Endodermal cell (in vitro differentiated cells): ENCODE results near the gene TST. TPM values are rescaled to one million over a fixed set of nuclear protein-coding genes. Genes with fewer than 3 reads are reported as not detected.

ENCODE experiments used
- DNase-seq: peaks from one replicate; pipeline ENCODE4 v3.0.0-alpha.2; 2017
- H3K27ac ChIP-seq: 2 replicates; pipeline ENCODE4 v1.5.1; 2013; ENCODE audit warnings: mild to moderate bottlenecking, low read depth, low read length, moderate library complexity
- H3K27me3 ChIP-seq: 2 replicates; pipeline ENCODE4 v1.6.1; 2013; ENCODE audit warnings: mild to moderate bottlenecking, low read length, moderate library complexity; ENCODE audit not compliant: insufficient read depth, control insufficient read depth, poor library complexity, severe bottlenecking
- H3K36me3 ChIP-seq: 2 replicates; pipeline ENCODE4 v1.7.0; 2013; ENCODE audit warnings: mild to moderate bottlenecking, low read length, moderate library complexity; ENCODE audit not compliant: control insufficient read depth, insufficient read depth
- H3K4me1 ChIP-seq: one replicate; pipeline ENCODE4 v1.7.0; 2013; ENCODE audit warnings: low read length; ENCODE audit not compliant: control insufficient read depth, insufficient read depth
- H3K4me3 ChIP-seq: 2 replicates; pipeline ENCODE4 v1.5.1; 2013; ENCODE audit warnings: mild to moderate bottlenecking, low read length, moderate library complexity
- H3K9ac ChIP-seq: 2 replicates; pipeline ENCODE4 v1.6.1; 2013; ENCODE audit warnings: mild to moderate bottlenecking, low read length, moderate library complexity; ENCODE audit not compliant: poor library complexity, severe bottlenecking; ENCODE audit errors: extremely low read depth
- H3K9me3 ChIP-seq: 2 replicates; pipeline ENCODE4 v1.6.1; 2013; ENCODE audit warnings: mild to moderate bottlenecking, low read length, moderate library complexity; ENCODE audit not compliant: control insufficient read depth
- H3K27ac Mint-ChIP-seq: 2 replicates; pipeline ENCODE4 v1.8.0; 2020; ENCODE audit warnings: mixed read lengths
- H3K27me3 Mint-ChIP-seq: 2 replicates; pipeline ENCODE4 v1.8.0; 2021; ENCODE audit warnings: mild to moderate bottlenecking, mixed read lengths; ENCODE audit not compliant: insufficient read depth
- H3K36me3 Mint-ChIP-seq: 2 replicates; pipeline ENCODE4 v1.8.0; 2020; ENCODE audit warnings: low read depth, mixed read lengths
- H3K4me1 Mint-ChIP-seq: 2 replicates; pipeline ENCODE4 v1.8.0; 2020; ENCODE audit warnings: mixed read lengths
- H3K4me3 Mint-ChIP-seq: 2 replicates; pipeline ENCODE4 v1.8.0; 2020; ENCODE audit warnings: mild to moderate bottlenecking, moderate library complexity, mixed read lengths
- H3K9me3 Mint-ChIP-seq: 2 replicates; pipeline ENCODE4 v1.8.0; 2020; ENCODE audit warnings: mild to moderate bottlenecking, mixed read lengths
- CTCF ChIP-seq: fragments of 200-600 bp; sonication (generic); conservative IDR thresholded peaks from 2 replicates; pipeline ENCODE4 v1.5.0; 2021; ENCODE audit warnings: antibody characterized with exemption, mild to moderate bottlenecking
- WGBS, 2 experiments: methylation state at CpG; one replicate each; pipeline versions ENCODE4 v1.1.5 to v1.1.7; 2013; ENCODE audit warnings: missing lambda C conversion rate in 2 of 2, mixed read lengths in 1 of 2; ENCODE audit not compliant: insufficient coverage in 1 of 2, insufficient read length in 1 of 2; 5-methylcytosine and 5-hydroxymethylcytosine counted together
- total RNA-seq, 2 donors: library from RNA; stranded (reverse); fragmentation: NEBNext Ultra II Directional in 1 of 2; extraction: Animal tissue kit (Norgen Biotek cat#: 25700) in 1 of 2; gene quantifications; 2 replicates in 1 of 2; 3 replicates in 1 of 2; pipeline ENCODE4 v1.2.1, GENCODE V29; 2021

Gene TST
- total RNA-seq, 2 donors from 2014 or later, result 38.2 to 48.3 TPM

- H3K4me1 Mint-ChIP-seq, result peaks cover 15% of the 10 kb centered on the region
- H3K4me1 ChIP-seq, result peaks cover 11% of the 10 kb centered on the region
- peaks cover 18% of the 10 kb centered on the region for H3K36me3 ChIP-seq
- no peaks in the 10 kb centered on the region for H3K27me3 ChIP-seq
- H3K4me3 ChIP-seq, result peak overlapping the region; percentile 84
- H3K9ac ChIP-seq, result peak overlapping the region; percentile 73
- peak overlapping the region; percentile 83 for H3K27ac Mint-ChIP-seq
- no peak overlapping the region for H3K27ac ChIP-seq
- DNase-seq, result peak; percentile 84
- H3K36me3 Mint-ChIP-seq, result peaks cover 19% of the 10 kb centered on the region
- H3K4me3 Mint-ChIP-seq, result peak overlapping the region; percentile 92
- no peaks in the 10 kb centered on the region for H3K9me3 ChIP-seq
- WGBS, 2 experiments, result 0 to 1% methylated on average over 21 to 35 of the region's 35 CpGs
- no peak for TF ChIP-seq CTCF
- no peaks in the 10 kb centered on the region for H3K9me3 Mint-ChIP-seq
- no peaks in the 10 kb centered on the region for H3K27me3 Mint-ChIP-seq
These were observed 385 bp downstream of the TST start for GRCh38 chr22:37018815-37019308.

GRCh38 chr22:37018086-37018814 lies 997 bp downstream of the TST start:
- Histone ChIP-seq H3K36me3 (peaks cover 18% of the 10 kb centered on the region), H3K27ac (no peak overlapping the region), H3K4me3 (peak overlapping the region; percentile 84), H3K4me1 (peaks cover 11% of the 10 kb centered on the region), H3K9me3 (no peaks in the 10 kb centered on the region), H3K9ac (peak overlapping the region; percentile 73), H3K27me3 (no peaks in the 10 kb centered on the region)
- peaks cover 15% of the 10 kb centered on the region for H3K4me1 Mint-ChIP-seq
- WGBS, 2 experiments, result 78 to 90% methylated on average over 29 to 45 of the region's 45 CpGs
- no peaks in the 10 kb centered on the region for H3K27me3 Mint-ChIP-seq
- H3K36me3 Mint-ChIP-seq, result peaks cover 19% of the 10 kb centered on the region
- H3K27ac Mint-ChIP-seq, result peak overlapping the region; percentile 83
- no peak for TF ChIP-seq CTCF
- no peak for DNase-seq
- H3K4me3 Mint-ChIP-seq, result peak overlapping the region; percentile 92
- no peaks in the 10 kb centered on the region for H3K9me3 Mint-ChIP-seq

- no peak overlapping the region for H3K4me3 ChIP-seq
- peaks cover 19% of the 10 kb centered on the region for H3K36me3 Mint-ChIP-seq
- WGBS, 2 experiments, result 94 to 98% methylated on average over 7 to 10 of the region's 10 CpGs
- no peaks in the 10 kb centered on the region for H3K9me3 Mint-ChIP-seq
- no peaks in the 10 kb centered on the region for H3K27me3 Mint-ChIP-seq
- H3K36me3 ChIP-seq, result peaks cover 18% of the 10 kb centered on the region
- H3K27ac Mint-ChIP-seq, result no peak overlapping the region
- DNase-seq, result no peak
- H3K4me1 ChIP-seq, result peaks cover 11% of the 10 kb centered on the region
- no peak overlapping the region for H3K9ac ChIP-seq
- H3K27ac ChIP-seq, result no peak overlapping the region
- peak overlapping the region; percentile 92 for H3K4me3 Mint-ChIP-seq
- H3K9me3 ChIP-seq, result no peaks in the 10 kb centered on the region
- H3K27me3 ChIP-seq, result no peaks in the 10 kb centered on the region
- peaks cover 15% of the 10 kb centered on the region for H3K4me1 Mint-ChIP-seq
- no peak for TF ChIP-seq CTCF
These were observed 1.9 kb downstream of the TST start for GRCh38 chr22:37017356-37017755.
